Subcutaneous adipose tissue (tissue), 4 donors: ENCODE measurements around the gene LHFPL6. TPM values are rescaled to one million over a fixed set of nuclear protein-coding genes. Genes with fewer than 3 reads are reported as not detected.

ENCODE experiments used
- CTCF ChIP-seq: fragments of 450-650 bp; IDR thresholded peaks from one replicate; pipeline ENCODE4 v1.5.1; 2016; ENCODE audit warnings: low read depth, mild to moderate bottlenecking, control low read depth, antibody characterized with exemption, moderate library complexity
- total RNA-seq, 4 donors: library from RNA; depleted of rRNA; stranded (reverse); fragments of >200 nt; gene quantifications; one replicate each; pipeline ENCODE4 v1.1.0, GENCODE V29; 2016

The LHFPL6 gene
- total RNA-seq, 4 donors from 2014 or later, result 75.2 to 106 (median 90.4) TPM

GRCh38 chr13:39596685-39597084, 6.3 kb downstream of the LHFPL6 start:
- no peak for TF ChIP-seq CTCF

- TF ChIP-seq CTCF, result no peak
Observed at GRCh38 chr13:39596176-39596575, 6.8 kb downstream of the LHFPL6 start.

GRCh38 chr13:39590466-39591036, 12.4 kb downstream of the LHFPL6 start:
- TF ChIP-seq CTCF, result no peak

- TF ChIP-seq CTCF, result no peak
Observed at GRCh38 chr13:39588384-39588783, 14.6 kb downstream of the LHFPL6 start.

GRCh38 chr13:39587939-39588338, 15.1 kb downstream of the LHFPL6 start:
- TF ChIP-seq CTCF, result no peak

- no peak for TF ChIP-seq CTCF
Observed at GRCh38 chr13:39586958-39587605, 15.9 kb downstream of the LHFPL6 start.

- TF ChIP-seq CTCF, result no peak
Observed at GRCh38 chr13:39586151-39586550, 16.8 kb downstream of the LHFPL6 start.
